ENCODE data around the gene SLC9C2.
"Not testable (repeated sequence)": the region's sequence is repeated elsewhere in the genome, so short reads cannot be mapped to it uniquely, and the experiment has no call there.

SLC9C2 gene

GRCh38 chr1:173520799-173521198 lies 82.1 kb downstream of the SLC9C2 start:
- DNase-seq, result no peak

- not testable (repeated sequence) for DNase-seq
Measured at GRCh38 chr1:173514503-173514902, 88.4 kb downstream of the SLC9C2 start.

- no peak for DNase-seq
Measured at GRCh38 chr1:173509797-173510196, 93.1 kb downstream of the SLC9C2 start.

GRCh38 chr1:173508541-173508940 lies 94.3 kb downstream of the SLC9C2 start:
- DNase-seq, result peak; percentile 58

GRCh38 chr1:173507847-173508209 lies 95.0 kb downstream of the SLC9C2 start:
- DNase-seq, result peak; percentile 86

- peak; percentile 100 for DNase-seq
Measured at GRCh38 chr1:173507205-173507846, 95.5 kb downstream of the SLC9C2 start.

GRCh38 chr1:173506437-173506836 lies 96.4 kb downstream of the SLC9C2 start:
- DNase-seq, result peak; percentile 25

- DNase-seq, result peak; percentile 7
Measured at GRCh38 chr1:173505391-173505790, 97.5 kb downstream of the SLC9C2 start.

- no peak for DNase-seq
Measured at GRCh38 chr1:173504268-173504667, 98.6 kb downstream of the SLC9C2 start.

GRCh38 chr1:173503391-173503790 lies 99.5 kb downstream of the SLC9C2 start:
- DNase-seq, result no peak

- no peak for DNase-seq
Measured at GRCh38 chr1:173502104-173502503, 100.8 kb downstream of the SLC9C2 start.

GRCh38 chr1:173499729-173500128 lies 103.1 kb downstream of the SLC9C2 start:
- DNase-seq, result no peak

- DNase-seq, result no peak
Measured at GRCh38 chr1:173496757-173497320, 106.0 kb downstream of the SLC9C2 start.

GRCh38 chr1:173495609-173496267 lies 107.1 kb downstream of the SLC9C2 start:
- no peak for DNase-seq

- not testable (repeated sequence) for DNase-seq
Measured at GRCh38 chr1:173493125-173493524, 109.7 kb downstream of the SLC9C2 start.

- no peak for DNase-seq
Measured at GRCh38 chr1:173491508-173491907, 111.4 kb downstream of the SLC9C2 start.

- DNase-seq, result no peak
Measured at GRCh38 chr1:173489929-173490328, 112.9 kb downstream of the SLC9C2 start.

- DNase-seq, result no peak
Measured at GRCh38 chr1:173489149-173489600, 113.7 kb downstream of the SLC9C2 start.

GRCh38 chr1:173488001-173488400 lies 114.9 kb downstream of the SLC9C2 start:
- no peak for DNase-seq

GRCh38 chr1:173485401-173485800 lies 117.5 kb downstream of the SLC9C2 start:
- no peak for DNase-seq

- no peak for DNase-seq
Measured at GRCh38 chr1:173484276-173484675, 118.6 kb downstream of the SLC9C2 start.

- DNase-seq, result no peak
Measured at GRCh38 chr1:173482683-173483082, 120.2 kb downstream of the SLC9C2 start.

GRCh38 chr1:173481195-173481772 lies 121.6 kb downstream of the SLC9C2 start:
- no peak for DNase-seq

GRCh38 chr1:173479649-173480048 lies 123.2 kb downstream of the SLC9C2 start:
- DNase-seq, result no peak
